BLaER1 treated with 17β-estradiol and CSF1 and Interleukin-3, amounts not matched to agents 10 nM and 100 nM (cell line): Measurements from ENCODE around the gene ASIC1.
A peak's percentile ranks its signal among the peaks of the same experiment; 100 is the strongest.

Experiments used
- H3K27ac ChIP-seq, 11 experiments: shearing (Covaris generic); formaldehyde crosslinking; 2 replicates each; pipeline ENCODE4 v1.8.1; 2022
- H3K27me3 ChIP-seq, 11 experiments: shearing (Covaris generic); formaldehyde crosslinking; 2 replicates each; pipeline ENCODE4 v1.8.1; 2022
- H3K36me3 ChIP-seq, 11 experiments: shearing (Covaris generic); formaldehyde crosslinking; 2 replicates each; pipeline ENCODE4 v1.8.1; 2022
- H3K4me1 ChIP-seq, 10 experiments: shearing (Covaris generic); formaldehyde crosslinking; 2 replicates each; pipeline ENCODE4 v1.8.1; 2022
- H3K4me2 ChIP-seq, 11 experiments: shearing (Covaris generic); formaldehyde crosslinking; 2 replicates each; pipeline ENCODE4 v1.8.1; 2022
- H3K4me3 ChIP-seq, 10 experiments: shearing (Covaris generic); formaldehyde crosslinking; 2 replicates each; pipeline ENCODE4 v1.8.1; 2022
- H3K9ac ChIP-seq, 11 experiments: shearing (Covaris generic); formaldehyde crosslinking; 2 replicates each; pipeline ENCODE4 v1.8.1; 2022
- H3K9me3 ChIP-seq, 11 experiments: shearing (Covaris generic); formaldehyde crosslinking; replicated peaks in 1 of 11; 2 replicates each; pipeline ENCODE4 v1.8.1; 2022
- H4K20me1 ChIP-seq, 11 experiments: shearing (Covaris generic); formaldehyde crosslinking; 2 replicates each; pipeline ENCODE4 v1.8.1; 2022
- Cebpa-rat ChIP-seq, 11 experiments: shearing (Covaris generic); IDR thresholded peaks; 2 replicates each; pipeline ENCODE4 v1.8.1; 2022

Gene ASIC1

DNA sequence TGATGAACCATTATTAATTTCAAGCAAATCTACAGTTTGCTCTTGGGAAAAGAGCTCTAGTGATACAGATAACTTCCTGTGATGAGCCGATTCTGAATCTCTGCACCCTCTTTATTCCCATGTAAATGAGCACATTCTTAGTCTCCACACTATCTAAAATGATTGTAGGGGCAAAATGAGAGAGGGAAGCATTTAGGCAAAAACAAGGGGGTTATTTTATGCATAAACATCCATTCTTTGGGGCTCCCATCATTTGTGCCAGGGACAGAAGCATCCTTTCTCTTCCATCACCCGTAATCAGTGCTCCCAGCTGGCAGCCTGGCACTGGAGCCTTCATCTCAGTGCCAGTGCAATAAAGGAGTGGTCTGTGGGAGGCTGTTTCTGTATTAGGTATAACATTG, 44.7 kb downstream of the ASIC1 start:
- Histone ChIP-seq H3K9me3 (no peaks in the 10 kb centered on the region), H3K27me3 (no peaks in the 10 kb centered on the region), H3K4me1 (peaks cover 14 to 29% (median 23%) of the 10 kb centered on the region in 10 experiments; a peak in 17 of 20 replicates), H3K4me2 (peak overlapping the region in 2 of 11 experiments; percentile 24 to 43; a peak in 1 of 22 replicates), H3K27ac (no peak overlapping the region), H4K20me1 (peaks cover 0 to 33% (median 0%) of the 10 kb centered on the region in 11 experiments; a peak in 10 of 22 replicates), H3K4me3 (no peak overlapping the region), H3K9ac (peak overlapping the region in 2 of 11 experiments; percentile 24 to 45; a peak in 2 of 22 replicates), H3K36me3 (peaks cover 36 to 57% (median 50%) of the 10 kb centered on the region in 11 experiments)
- no peak for TF ChIP-seq Cebpa-rat (IDR thresholded peaks at IDR 0.05)

DNA sequence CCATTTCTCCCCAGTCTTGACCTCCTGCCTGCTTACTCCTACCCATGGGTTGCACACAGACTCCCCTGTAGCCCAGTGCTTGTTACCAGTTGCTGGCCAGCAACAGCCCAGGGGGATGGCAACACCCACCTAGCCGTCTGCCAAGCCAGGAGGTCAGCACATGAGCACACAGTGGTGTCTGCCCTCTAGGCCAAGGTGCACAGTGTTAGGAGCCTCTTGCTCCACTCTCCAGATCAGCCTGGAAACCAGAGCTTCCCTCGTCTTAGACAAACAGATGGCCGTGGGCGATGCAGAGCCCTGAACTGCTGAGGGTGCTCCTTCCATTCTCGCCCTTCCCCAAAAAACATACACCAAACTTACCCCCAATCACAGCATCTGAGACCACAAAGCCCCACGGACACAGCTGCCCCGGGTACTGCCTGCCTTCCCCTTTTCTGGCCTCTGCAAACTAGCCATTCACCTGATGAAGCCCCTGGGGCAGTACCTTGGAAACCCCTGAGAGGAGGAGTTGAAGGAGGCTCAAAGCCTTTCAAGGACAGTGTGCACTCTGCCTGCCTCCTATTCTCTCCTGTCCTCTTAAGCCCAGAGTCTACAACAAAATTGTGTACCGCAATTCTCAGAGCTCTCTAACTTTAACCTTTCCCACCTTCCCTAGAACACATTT, 45.4 kb downstream of the ASIC1 start:
- peak overlapping the region in 2 of 11 experiments; percentile 24 to 43; a peak in 5 of 22 replicates for H3K4me2 ChIP-seq
- peaks cover 0 to 27% (median 0%) of the 10 kb centered on the region in 11 experiments; a peak in 10 of 22 replicates for H4K20me1 ChIP-seq
- peaks cover 30 to 50% (median 44%) of the 10 kb centered on the region in 11 experiments for H3K36me3 ChIP-seq
- H3K4me3 ChIP-seq, result no peak overlapping the region
- no peak overlapping the region for H3K27ac ChIP-seq
- H3K27me3 ChIP-seq, result no peaks in the 10 kb centered on the region
- TF ChIP-seq Cebpa-rat (IDR thresholded peaks at IDR 0.05), result no peak
- peaks cover 19 to 35% (median 28%) of the 10 kb centered on the region in 10 experiments for H3K4me1 ChIP-seq
- no peaks in the 10 kb centered on the region for H3K9me3 ChIP-seq
- peak overlapping the region in 1 of 11 experiments; percentile 45; a peak in 1 of 22 replicates for H3K9ac ChIP-seq

DNA sequence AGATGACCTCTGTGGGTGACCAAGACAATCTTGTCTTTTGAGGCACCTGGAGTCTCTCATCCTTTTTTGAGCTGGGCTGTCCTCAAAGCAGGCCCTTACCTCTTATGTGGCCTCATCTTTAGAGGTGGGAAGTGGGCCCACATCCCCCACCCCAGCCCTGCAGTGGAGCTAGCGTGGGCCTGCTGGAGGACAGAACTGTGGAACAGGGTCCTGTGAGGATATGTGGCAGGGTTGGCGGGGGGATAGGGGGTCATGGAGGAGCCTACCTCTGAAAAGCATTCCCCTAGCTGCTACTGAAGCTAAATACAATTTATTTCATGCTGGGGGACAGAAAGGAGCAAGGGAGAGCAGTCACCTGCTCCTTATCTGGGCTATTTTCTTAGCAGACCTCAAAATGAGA, 46.0 kb downstream of the ASIC1 start:
- Histone ChIP-seq H3K27me3 (no peaks in the 10 kb centered on the region), H3K4me3 (no peak overlapping the region), H3K4me1 (peaks cover 25 to 41% (median 34%) of the 10 kb centered on the region in 10 experiments), H3K4me2 (peak overlapping the region in 8 of 11 experiments; percentile 4 to 44 (median 30); a peak in 9 of 22 replicates), H3K9me3 (no peaks in the 10 kb centered on the region), H3K36me3 (peaks cover 24 to 44% (median 38%) of the 10 kb centered on the region in 11 experiments), H4K20me1 (peaks cover 0 to 21% (median 0%) of the 10 kb centered on the region in 11 experiments; a peak in 10 of 22 replicates), H3K27ac (0 out of 22 replicates have a peak overlapping the region, but pooled peaks of 1 of the 11 experiments have one; percentile 8), H3K9ac (0 out of 22 replicates have a peak overlapping the region, but pooled peaks of 1 of the 11 experiments have one; percentile 12)
- no peak for TF ChIP-seq Cebpa-rat (IDR thresholded peaks at IDR 0.05)

DNA sequence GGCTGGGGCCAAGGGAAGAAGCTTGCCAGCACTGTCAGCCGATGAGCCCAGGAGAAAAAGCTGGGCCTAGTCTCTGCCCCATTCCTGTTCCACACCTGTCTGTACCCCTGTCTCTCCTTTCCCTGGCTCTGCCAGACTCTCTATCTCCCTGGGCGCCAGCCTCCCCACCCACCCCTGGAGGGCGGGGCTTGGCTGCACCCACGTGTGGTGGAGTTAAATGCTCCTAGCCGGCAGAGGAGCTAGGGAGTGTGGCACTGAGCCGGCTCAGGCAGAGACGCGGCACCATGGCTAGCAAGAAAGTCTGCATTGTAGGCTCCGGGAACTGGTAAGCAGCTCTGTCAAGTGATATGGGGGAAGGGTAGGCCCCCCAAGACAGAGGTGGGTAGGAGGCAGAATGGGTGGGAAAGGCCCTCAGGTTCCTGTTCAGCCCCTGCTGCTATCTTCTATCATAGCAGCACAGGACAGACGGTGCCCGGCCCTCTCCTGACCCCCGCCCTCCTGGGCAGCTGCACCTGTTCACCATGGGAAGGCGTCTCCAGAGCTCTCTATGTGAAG, 46.4 kb downstream of the ASIC1 start, which contains the start of gene GPD1:
Gene GPD1, plus strand, starts transcription at position 242 of the 555 bp plus-strand sequence. Its CDS starts 43 bp downstream, at position 285.
- no peak within 1 kb of the TSS for H3K4me3 ChIP-seq
- peak within 1 kb of the TSS in 4 of 11 experiments; percentile 12 to 45 (median 24); a peak in 1 of 22 replicates for H3K9ac ChIP-seq
- H3K4me2 ChIP-seq, result peak within 1 kb of the TSS in 10 of 11 experiments; percentile 11 to 44 (median 30); a peak in 15 of 22 replicates

DNA sequence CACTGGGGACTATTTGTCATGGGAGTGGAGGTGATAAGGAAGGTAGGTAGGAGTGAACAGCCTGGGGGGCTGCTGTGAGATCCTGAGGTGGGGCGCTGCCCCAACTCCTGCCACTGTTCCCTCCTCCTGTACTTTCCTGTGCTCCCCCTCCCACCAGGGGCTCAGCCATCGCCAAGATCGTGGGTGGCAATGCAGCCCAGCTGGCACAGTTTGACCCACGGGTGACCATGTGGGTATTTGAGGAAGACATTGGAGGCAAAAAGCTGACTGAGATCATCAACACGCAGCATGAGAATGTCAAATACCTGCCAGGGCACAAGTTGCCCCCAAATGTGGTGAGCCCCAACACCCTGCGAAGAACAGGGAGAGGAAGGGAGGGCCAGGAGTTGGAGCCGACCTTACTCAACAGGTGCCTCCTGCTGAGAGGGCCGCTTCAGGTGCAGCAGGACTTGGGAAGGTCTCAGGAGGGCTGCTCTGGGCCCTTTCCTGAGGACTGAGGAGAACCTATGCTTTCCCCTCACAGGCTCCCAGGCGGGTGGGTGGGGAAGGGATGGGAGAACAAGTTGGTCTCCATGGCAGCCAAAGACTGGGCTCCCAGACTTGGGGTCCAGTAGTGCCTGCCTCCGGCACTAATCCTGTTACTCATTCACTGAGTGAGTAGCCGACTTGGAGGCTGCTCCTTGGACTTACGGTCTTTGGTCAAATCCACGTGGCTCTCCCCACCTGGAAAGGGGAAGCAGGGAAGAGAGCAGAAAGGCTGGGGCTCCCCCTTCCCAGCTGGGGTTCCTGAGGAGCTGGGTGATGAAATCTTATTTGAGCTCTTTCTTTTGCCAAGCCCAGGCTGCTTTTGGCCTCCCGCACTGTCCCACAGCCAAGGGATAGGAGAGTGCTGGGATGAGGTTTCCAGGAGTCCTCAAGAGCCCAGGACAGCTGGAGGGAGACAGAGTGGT, 47.3 kb downstream of the ASIC1 start:
- no peak overlapping the region for H3K9ac ChIP-seq
- peak overlapping the region in 8 of 11 experiments; percentile 17 to 43 (median 26); a peak in 9 of 22 replicates for H3K4me2 ChIP-seq
- H3K27me3 ChIP-seq, result no peaks in the 10 kb centered on the region
- no peak overlapping the region for H3K27ac ChIP-seq
- no peaks in the 10 kb centered on the region for H3K9me3 ChIP-seq
- H4K20me1 ChIP-seq, result peaks cover 0 to 8% (median 0%) of the 10 kb centered on the region in 11 experiments; a peak in 7 of 22 replicates
- H3K4me3 ChIP-seq, result no peak overlapping the region
- H3K4me1 ChIP-seq, result peaks cover 38 to 54% (median 47%) of the 10 kb centered on the region in 10 experiments
- no peak for TF ChIP-seq Cebpa-rat (IDR thresholded peaks at IDR 0.05)
- H3K36me3 ChIP-seq, result peaks cover 11 to 31% (median 25%) of the 10 kb centered on the region in 11 experiments

More for the DNA sequence above, 46.4 kb downstream of the ASIC1 start, which contains the start of gene GPD1:
- TF ChIP-seq Cebpa-rat (IDR thresholded peaks at IDR 0.05), result no peak
- Histone ChIP-seq H4K20me1 (peaks cover 0 to 17% (median 0%) of the 10 kb centered on the region in 11 experiments; a peak in 9 of 22 replicates), H3K36me3 (peaks cover 19 to 40% (median 33%) of the 10 kb centered on the region in 11 experiments), H3K4me1 (peaks cover 30 to 46% (median 39%) of the 10 kb centered on the region in 10 experiments), H3K9me3 (no peaks in the 10 kb centered on the region), H3K27ac (0 out of 22 replicates have a peak within 1 kb of the TSS, but pooled peaks of 1 of the 11 experiments have one; percentile 8), H3K27me3 (no peaks in the 10 kb centered on the region)

DNA sequence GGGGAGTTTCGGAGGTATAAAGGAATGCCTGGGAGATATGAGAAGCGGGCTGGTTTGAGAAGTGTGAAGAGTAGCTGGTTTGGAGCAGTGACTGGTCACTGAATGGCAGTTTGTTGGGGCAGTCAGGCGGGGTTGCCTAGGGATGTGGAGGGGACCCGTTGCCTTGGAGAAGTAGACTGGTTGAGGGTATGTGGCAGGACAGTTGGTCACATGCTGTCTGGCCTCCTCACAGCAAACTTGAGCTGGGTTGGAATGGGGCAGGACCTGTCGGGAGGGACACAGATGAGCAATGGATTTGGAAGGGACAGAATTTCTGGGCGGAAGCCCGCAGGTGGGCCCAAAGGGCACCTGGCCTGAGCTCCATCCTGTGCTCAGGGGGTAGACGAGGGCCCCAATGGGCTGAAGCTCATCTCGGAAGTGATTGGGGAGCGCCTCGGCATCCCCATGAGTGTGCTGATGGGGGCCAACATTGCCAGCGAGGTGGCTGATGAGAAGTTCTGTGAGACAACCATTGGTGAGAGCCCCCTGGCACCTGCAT, 48.6 kb downstream of the ASIC1 start:
- Histone ChIP-seq H3K9me3 (no peaks in the 10 kb centered on the region), H3K4me3 (no peak overlapping the region), H3K27ac (no peak overlapping the region), H3K9ac (no peak overlapping the region), H3K4me1 (peaks cover 51 to 67% (median 60%) of the 10 kb centered on the region in 10 experiments), H3K27me3 (no peaks in the 10 kb centered on the region), H3K36me3 (peaks cover 0 to 18% (median 12%) of the 10 kb centered on the region in 11 experiments; a peak in 13 of 22 replicates), H4K20me1 (peaks cover 0 to 9% (median 0%) of the 10 kb centered on the region in 11 experiments; a peak in 4 of 22 replicates), H3K4me2 (no peak overlapping the region)
- TF ChIP-seq Cebpa-rat (IDR thresholded peaks at IDR 0.05), result no peak

DNA sequence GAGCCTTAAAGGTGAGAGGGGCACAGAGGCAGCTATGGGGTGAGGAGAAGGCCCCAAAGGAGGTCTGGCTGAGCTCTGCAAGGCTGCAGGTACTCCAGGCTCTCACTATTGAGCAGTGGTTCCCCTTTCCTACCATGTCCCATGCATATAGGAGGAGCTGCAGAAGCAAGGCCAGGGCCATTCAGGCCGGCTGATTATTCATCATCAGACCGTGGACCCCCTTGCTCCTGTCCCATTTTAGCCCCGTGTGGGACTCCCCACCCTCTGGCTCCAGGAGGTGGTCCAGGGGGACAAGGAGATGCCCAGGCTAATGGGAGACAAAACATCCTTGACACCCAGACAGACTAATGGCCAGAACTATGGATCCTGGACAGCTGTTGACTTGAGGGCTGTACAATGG, 49.5 kb downstream of the ASIC1 start:
- Histone ChIP-seq H3K4me3 (no peak overlapping the region), H4K20me1 (peaks cover 0 to 10% (median 0%) of the 10 kb centered on the region in 11 experiments; a peak in 4 of 22 replicates), H3K9ac (no peak overlapping the region), H3K9me3 (no peaks in the 10 kb centered on the region), H3K36me3 (peaks cover 0 to 9% (median 6%) of the 10 kb centered on the region in 11 experiments; a peak in 10 of 22 replicates), H3K4me2 (peak overlapping the region in 3 of 11 experiments; percentile 75 to 93 (median 89); a peak in 2 of 22 replicates), H3K27ac (no peak overlapping the region), H3K4me1 (peaks cover 55 to 73% (median 65%) of the 10 kb centered on the region in 10 experiments), H3K27me3 (no peaks in the 10 kb centered on the region)
- TF ChIP-seq Cebpa-rat (IDR thresholded peaks at IDR 0.05), result no peak
